NCI-H2196 treated with DMSO at 0.1 percent for 48 hours (cell line): Measurements from ENCODE around the gene HTATSF1.
A peak's percentile ranks its signal among the peaks of the same experiment; 100 is the strongest.

Experiments
- DNase-seq: peaks from one replicate; lab custom pipeline; 2025; ENCODE audit not compliant: unreplicated experiment; lab: John Stamatoyannopoulos, UW

HTATSF1 gene, protein sequence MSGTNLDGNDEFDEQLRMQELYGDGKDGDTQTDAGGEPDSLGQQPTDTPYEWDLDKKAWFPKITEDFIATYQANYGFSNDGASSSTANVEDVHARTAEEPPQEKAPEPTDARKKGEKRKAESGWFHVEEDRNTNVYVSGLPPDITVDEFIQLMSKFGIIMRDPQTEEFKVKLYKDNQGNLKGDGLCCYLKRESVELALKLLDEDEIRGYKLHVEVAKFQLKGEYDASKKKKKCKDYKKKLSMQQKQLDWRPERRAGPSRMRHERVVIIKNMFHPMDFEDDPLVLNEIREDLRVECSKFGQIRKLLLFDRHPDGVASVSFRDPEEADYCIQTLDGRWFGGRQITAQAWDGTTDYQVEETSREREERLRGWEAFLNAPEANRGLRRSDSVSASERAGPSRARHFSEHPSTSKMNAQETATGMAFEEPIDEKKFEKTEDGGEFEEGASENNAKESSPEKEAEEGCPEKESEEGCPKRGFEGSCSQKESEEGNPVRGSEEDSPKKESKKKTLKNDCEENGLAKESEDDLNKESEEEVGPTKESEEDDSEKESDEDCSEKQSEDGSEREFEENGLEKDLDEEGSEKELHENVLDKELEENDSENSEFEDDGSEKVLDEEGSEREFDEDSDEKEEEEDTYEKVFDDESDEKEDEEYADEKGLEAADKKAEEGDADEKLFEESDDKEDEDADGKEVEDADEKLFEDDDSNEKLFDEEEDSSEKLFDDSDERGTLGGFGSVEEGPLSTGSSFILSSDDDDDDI

DNA sequence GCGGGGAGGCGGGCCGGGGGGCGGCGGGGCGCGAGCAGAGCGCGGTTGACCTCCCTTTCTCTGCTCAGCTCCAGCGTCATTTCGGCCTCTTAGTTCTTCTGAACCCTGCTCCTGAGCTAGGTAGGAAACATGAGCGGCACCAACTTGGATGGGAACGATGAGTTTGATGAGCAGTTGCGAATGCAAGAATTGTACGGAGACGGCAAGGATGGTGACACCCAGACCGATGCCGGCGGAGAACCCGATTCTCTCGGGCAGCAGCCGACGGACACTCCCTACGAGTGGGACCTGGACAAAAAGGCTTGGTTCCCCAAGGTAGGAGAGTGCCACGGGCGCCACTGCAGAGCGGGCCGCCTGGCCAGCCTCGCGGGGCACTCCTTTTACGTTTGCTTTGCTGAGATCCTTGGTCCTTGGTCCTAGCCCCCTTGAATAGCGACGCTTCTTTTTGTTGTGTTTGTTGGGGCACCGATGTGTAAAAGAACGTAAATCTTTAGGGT, at the start of gene HTATSF1:
Gene HTATSF1, plus strand, starts transcription at position 37 of the 497 bp plus-strand sequence. Its CDS starts 93 bp downstream, at position 130.
- DNase-seq = no peak

DNA sequence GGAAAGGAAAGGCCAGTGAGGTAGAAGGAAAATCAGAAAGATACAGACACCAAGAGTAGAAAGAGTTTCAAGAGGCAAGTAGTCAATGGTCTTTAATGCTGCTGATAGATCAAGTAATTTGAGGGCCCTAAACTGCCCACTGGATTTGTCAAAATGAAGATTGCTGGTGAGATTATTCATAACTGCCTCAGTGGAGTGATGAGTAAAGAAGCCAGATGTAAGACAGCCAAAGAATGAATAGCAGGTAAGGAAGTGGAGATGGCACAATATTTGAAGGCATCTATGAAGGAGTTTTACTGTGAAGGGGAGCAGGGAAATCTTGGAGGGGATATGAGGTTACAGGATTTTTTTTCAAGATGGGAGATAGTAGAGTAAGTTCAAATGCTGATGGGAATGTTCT, 49.4 kb upstream of the HTATSF1 start:
- no peak for DNase-seq

DNA sequence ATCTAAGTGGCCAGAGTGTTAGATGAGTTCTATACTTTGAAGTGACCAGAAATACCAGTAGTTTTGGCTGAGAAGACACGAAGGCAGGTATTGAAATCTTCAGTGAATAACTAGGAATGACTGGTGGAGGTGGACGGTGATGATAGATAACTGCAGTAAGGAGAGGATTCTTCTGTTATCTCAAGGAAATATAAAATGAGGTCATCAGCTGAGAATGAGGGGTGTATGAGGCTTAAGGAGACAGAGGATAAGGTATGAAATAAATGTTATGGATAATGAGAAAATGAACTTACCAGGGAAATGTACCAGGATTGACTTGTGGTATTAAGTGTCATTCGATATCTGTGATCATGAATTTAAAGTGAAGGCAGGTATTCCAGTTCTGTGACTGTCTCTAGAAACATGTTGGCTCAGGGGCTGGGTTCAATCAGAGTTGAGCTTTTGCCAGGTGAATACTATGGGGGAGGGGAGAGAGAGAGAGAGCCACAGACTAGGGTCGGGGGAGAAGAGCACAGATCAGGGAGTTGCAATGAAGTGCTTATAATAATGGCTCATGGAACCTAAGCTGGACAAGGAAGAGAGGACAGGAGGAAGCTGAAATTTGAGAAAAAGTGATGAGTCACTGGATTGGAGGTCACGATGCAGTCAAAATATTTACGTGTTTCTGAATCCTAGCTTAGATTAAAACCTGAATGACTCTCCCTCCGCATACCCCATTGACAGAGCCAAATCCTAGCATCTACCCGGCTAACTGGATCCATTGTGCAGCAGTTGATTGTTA, 47.2 kb upstream of the HTATSF1 start:
- peak; percentile 8 for DNase-seq

DNA sequence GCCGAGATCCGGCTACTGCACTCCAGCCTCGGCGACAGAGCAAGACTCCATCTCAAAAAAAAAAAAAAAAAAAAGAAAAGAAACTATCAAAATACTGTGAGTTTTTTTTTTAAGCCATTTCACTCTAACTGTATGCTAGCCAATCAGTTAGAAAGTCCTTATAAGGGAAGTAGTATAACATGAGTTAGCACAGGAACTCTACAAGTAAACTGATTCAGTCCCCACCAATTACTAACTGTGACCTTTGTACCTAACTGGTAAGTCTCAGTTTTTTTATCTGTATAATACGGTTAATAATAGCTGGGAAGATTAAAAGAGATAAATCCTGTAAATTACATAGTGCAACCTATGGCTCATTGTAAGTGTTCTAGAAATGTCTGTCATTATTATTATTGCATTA, 44.8 kb upstream of the HTATSF1 start:
- DNase-seq = no peak

DNA sequence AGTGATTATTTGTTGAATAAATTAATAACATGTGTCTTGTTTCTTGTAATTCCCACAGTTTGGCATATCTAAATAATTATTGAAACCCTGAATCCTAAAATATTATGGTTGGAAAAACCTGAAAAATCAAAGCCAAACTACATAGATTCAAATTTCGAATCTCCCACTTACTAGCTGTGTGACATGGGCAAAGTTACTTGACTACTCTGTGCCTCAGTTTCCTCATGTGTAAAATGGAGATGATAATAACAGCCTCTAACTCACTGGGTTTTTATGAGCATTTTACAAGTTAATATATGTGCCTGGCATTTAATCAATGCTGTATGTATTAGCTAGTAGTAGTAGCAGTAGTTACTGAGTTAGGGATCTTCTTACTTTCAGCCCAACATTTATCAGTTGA, 44.3 kb upstream of the HTATSF1 start:
- no peak for DNase-seq

DNA sequence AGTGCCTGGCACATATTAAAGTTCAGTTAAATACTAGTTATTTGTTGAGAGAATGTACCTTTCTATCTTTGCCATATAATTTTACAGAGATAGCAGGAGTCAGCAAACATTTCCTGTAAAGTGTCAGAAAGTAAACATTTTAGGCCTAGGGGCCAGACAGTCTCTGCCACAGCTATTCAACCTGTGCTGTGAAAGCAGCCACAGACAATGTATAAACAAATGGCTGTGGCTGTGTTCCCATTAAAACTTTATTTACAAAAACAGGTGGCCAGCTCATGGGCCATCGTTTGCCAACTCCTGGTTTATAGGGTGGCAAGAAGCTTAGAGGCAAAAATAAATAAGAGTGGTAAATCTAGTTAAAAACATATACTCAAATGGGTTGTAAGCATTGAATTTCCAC, 43.6 kb upstream of the HTATSF1 start:
- DNase-seq = peak; percentile 4

DNA sequence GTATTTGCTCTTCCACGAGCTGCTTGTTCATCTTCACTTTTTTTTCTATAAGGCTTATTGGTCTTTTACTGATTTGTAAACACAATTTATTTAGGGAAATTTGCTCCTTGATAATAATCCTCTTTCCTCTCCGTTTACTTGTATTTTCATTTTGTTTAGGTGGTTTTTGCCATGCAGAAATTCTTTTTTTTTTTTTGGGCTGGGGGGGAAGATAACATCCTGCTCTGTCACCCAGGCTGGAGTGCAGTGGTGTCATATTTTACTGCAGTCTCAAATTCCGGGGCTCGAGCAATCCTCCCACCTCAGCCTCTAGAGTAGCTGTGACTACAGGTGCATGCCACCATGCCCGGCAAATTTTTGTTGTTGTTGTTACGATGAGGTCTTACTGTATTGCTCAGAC, 41.3 kb upstream of the HTATSF1 start:
- DNase-seq = no peak

DNA sequence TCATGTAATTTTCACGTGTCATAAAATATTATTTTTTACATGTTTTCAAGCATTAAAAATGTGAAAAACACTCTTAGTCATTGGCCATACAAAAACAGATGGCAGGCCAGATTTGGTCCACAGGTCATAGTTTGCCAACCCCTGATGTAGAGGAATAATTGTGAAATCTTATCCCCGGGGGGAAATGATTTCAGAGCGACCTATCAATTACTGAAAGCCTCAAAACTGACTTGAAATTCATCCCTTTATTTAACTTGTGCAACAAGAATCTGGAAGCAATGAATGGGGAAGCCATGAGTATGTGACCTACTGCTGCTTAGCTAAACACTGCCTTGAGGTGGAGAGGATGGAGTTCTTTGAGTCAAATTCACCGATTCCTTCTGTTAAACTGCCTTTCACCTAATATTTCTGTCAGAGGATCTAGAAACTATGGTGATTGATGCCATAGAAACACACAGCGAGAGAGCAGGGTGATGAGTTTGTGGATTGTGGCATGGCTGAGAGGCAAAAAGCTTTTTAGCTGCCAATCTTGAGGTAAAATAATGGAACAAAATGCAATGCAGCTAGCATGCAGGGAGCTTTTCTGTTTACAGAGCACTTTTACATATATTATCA, 40.0 kb upstream of the HTATSF1 start:
- no peak for DNase-seq

DNA sequence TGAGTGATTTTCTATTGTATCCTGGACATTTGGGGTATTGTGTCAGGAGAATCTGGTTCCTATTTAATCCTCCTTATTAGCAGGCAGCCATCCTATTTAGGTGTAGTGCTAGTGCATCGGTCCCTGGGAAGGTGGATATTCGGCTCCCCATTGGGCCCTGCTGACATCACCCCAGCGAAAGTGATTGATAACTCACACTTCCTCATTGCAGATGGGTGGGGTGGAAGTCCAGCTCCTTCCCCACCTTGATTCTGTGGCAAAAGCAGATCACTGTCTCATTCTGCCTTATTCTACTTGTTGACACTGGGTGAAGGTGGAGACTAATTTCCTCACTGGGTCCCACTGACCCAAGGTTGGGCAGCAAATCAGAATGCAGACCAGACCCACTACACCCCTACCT, 32.8 kb upstream of the HTATSF1 start:
- DNase-seq = no peak

DNA sequence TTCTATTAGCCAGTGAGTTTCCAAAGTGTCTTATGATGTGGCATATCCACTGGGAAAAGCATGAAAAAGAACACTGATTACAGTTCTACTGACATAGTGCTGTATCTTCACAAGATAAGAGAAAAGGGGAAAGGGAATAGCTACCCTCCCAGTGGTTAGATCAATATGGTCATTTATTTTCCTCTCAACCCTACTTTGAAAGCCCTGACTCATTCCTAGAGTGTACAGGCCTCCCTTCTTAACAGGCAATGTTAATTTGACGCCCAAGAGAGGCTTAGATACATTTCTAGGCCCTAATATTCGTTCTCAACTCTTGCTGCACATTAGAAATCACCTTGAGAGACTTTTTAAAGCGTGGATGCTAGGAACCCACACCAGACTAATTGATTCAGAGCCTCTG, 30.1 kb upstream of the HTATSF1 start:
- no peak for DNase-seq

DNA sequence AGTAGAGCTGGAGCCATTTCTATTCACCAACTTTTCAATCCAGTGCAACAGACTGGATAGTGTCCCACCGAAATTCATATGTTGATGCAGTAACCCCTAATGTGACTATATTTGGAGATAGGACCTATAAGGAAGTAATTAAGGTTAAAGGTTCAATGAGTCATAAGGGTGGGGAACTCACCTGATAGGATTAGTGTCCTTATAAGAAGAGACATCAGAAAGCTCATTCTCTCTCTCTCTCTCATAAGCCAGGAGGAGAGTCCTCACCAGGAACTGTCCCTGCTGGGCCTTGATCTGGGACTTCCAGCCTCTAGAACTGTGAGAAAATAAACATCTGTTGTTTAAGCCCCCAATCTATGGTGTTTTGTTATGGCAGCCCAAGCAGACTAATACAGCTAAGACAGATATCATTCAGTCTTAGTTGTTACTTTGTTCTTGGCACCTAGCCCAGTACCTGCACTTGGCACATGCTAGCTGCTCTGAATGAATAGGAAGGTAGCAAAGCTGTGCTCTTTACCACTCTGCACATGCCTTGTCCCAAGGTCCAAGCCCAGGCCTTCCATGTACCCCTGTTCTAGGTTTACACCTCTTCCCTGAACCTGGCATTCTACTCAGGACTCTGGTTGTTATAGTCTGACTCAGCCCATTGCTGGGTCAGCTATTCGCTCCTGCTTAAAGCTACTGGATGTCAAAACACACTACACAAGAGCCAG, 28.8 kb upstream of the HTATSF1 start:
- DNase-seq = no peak

DNA sequence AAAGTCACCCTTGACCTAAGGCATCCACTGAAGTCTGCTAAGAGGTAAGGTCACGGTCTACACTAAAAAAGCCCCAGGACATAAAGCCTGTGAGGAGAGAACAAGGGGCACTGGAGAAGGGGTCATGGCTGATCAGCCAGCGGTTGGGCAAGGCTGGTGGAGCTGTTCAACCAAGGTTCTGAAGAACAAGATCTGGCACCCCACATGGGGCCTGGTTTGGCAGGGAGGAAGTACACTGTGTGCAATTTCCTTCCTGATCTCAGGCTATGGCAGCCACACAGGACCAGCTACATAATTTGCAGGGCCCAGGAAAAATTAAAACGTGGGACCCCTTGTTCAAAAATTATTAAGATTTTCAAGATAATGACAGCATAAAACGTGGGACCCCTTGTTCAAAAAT, 23.7 kb upstream of the HTATSF1 start:
- DNase-seq = no peak

DNA sequence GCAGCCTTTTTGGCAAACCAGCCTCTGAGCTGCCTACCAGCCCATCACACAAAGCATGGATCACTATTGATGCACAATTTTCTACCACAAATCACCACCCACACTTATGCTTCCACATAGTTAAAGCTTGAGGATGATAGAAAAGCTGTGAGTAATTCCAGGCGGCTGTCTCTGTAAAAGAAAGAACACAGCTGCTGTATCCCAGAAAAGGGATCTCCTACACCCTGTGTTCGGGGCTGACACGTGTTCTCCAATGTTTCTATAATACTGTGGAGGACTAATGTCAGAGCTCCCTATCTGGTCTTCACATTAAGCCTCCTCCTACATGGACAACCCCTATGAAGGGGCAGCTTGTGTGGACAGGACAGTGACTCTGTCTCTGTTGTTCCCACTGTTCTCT, 22.2 kb upstream of the HTATSF1 start:
- no peak for DNase-seq

DNA sequence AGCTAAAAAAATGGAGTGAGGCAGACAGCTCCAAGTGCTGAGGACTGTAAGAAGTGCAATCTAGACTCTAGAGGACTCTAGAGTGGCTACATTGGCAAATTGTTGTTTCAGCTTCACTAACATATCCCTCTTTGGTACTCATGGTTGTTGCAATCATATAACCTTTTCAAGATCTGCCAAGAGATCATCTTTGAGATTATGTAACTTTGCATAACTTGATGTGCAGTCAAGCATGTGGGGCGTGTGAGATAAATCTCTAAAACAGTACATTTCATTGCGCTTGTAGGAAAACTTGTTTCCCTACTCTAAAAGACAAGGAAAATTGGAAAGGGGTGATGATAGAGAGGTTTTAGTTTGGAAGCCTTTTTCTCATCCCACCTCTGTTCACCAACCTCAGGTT, 20.9 kb upstream of the HTATSF1 start:
- no peak for DNase-seq

DNA sequence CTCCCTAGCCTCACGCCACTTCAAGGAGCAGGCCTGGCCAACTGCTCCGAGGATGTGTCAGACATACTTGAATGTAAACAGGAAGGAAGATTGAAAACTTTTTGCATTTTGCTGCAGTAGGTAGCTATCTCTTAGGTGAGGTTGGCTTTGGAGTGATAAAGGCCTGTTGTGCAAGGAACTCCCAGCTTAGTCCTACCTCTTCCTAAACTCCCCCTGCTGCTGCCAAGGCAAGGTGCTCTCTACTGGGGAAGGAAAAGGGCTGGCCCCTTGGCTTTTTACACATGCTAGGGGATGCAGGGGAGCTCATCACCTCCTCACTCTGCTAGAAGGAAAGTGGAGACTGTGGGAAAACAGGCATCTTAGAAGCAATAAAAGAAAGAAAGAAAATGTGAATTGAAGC, 20.4 kb upstream of the HTATSF1 start:
- DNase-seq = no peak

DNA sequence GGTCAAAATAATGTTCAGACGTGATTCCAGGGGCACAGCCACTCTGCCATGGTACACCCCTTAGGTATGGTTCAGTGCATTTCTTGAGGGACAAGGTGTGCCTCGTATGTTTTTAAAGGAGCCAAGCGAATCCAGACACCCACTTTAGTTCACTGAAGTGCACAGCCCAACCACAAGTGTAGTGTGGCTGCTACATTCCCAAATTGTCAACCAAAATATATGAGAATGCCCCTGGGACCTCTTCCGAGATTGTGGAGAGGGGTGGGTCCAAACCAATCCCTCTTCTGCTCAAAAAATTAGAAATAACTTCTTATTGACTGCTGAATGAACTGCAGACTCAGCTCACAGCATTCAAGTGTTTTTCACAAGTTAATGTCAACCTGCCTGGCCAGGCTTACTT, 17.0 kb upstream of the HTATSF1 start:
- DNase-seq = no peak

DNA sequence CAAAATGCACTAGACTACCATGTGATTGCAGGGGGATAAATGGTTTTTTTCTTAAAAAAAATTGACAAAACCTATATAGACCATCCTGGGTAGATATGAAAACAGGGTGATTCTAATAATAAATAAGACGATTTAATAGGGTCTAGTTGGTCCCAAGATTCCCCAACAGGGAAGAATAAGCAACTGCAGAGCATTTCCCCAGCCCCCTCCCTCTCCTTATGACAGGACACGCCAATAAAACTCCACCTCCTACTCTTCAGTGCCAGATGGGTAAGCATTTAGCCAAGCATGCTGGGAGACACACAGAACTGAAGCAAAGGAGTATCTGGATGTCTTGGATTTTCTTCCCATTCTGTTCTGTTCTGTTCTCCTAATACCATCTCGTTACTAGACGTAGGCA, 9.7 kb upstream of the HTATSF1 start, which contains the start of gene BRS3:
Gene BRS3, plus strand, starts transcription at position 301 of the 400 bp plus-strand sequence. CDS start 168 bp downstream, outside the sequence.
- DNase-seq = no peak

DNA sequence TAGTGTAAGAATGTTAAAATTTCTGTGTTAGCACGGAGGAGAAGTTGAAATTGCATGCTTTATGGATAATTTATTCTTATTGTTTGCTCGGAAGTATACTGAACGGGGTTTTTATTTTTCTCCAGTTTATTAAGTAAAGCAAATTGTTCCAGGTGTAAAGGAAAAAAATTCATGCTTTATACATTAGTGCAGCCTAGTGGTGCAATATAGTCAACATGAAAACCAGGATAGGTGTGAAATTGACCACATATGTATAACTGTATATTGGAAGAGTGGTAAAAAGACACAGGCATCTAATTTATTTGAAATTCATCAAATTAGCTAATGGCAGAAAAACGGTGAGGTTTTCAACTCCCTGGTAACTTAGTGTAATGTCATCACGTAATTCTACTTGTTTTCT, 8.7 kb upstream of the HTATSF1 start:
- no peak for DNase-seq

DNA sequence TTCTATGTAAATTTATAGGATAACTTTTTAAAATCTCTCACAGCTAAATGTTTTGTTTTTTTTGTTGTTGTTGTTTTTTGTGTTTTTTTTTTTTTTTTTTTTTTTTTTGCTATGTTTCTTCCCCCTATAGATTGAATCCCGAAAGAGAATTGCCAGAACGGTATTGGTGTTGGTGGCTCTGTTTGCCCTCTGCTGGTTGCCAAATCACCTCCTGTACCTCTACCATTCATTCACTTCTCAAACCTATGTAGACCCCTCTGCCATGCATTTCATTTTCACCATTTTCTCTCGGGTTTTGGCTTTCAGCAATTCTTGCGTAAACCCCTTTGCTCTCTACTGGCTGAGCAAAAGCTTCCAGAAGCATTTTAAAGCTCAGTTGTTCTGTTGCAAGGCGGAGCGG, 5.6 kb upstream of the HTATSF1 start:
- no peak for DNase-seq

DNA sequence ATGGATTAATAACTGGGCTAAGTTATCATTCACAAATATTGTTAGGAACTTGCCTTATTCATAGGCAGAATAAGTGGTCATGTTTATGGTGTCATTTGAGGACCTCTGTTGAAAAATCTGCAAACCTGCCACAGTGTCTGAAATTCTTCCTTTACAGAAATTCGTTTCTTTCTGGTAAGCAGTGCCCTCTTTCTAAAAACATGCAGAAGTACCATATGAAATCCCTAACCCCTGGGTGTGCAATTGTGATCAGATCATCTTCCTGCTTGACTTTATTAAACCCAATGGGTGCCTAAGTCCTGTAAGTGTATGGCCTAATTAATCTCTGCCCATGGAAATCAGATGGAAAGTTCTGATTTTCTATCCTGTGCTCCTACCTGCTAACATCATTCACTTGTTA, 4.4 kb upstream of the HTATSF1 start:
- DNase-seq = no peak
